Smooth muscle cell (in vitro differentiated cells): ENCODE data around the gene MBTPS1. TPM values are rescaled to one million over a fixed set of nuclear protein-coding genes. Genes with fewer than 3 reads are reported as not detected.

ENCODE experiments used
- DNase-seq: peaks from one replicate; lab custom pipeline; 2025; ENCODE audit not compliant: unreplicated experiment; lab: John Stamatoyannopoulos, UW
- H2AFZ ChIP-seq: fragments of 200-600 bp; sonication (generic); 2 replicates; pipeline ENCODE4 v1.6.0; 2016; ENCODE audit warnings: antibody characterized with exemption, low read depth, mild to moderate bottlenecking
- H3F3A ChIP-seq: fragments of 200-600 bp; sonication (generic); 2 replicates; pipeline ENCODE4 v1.6.0; 2017; ENCODE audit warnings: antibody characterized with exemption, low read depth
- H3K27ac ChIP-seq: fragments of 200-600 bp; sonication (generic); 2 replicates; pipeline ENCODE4 v1.5.1; 2016; ENCODE audit warnings: low read depth, mild to moderate bottlenecking
- H3K27me3 ChIP-seq: fragments of 200-600 bp; sonication (generic); 2 replicates; pipeline ENCODE4 v1.6.1; 2016; ENCODE audit warnings: low read depth, mild to moderate bottlenecking
- H3K36me3 ChIP-seq: fragments of 200-600 bp; sonication (generic); 2 replicates; pipeline ENCODE4 v1.5.1; 2016; ENCODE audit warnings: low read depth
- H3K4me1 ChIP-seq: fragments of 200-600 bp; sonication (generic); 2 replicates; pipeline ENCODE4 v1.5.1; 2016; ENCODE audit warnings: low read depth
- H3K4me2 ChIP-seq: fragments of 200-600 bp; sonication (generic); 2 replicates; pipeline ENCODE4 v1.6.0; 2016; ENCODE audit warnings: mild to moderate bottlenecking
- H3K4me3 ChIP-seq: fragments of 200-600 bp; sonication (generic); 2 replicates; pipeline ENCODE4 v1.5.1; 2016; ENCODE audit warnings: mild to moderate bottlenecking
- H3K79me2 ChIP-seq: fragments of 200-600 bp; sonication (generic); 2 replicates; pipeline ENCODE4 v1.6.0; 2016; ENCODE audit warnings: low read depth, mild to moderate bottlenecking
- H3K9ac ChIP-seq: fragments of 200-600 bp; sonication (generic); 2 replicates; pipeline ENCODE4 v1.6.0; 2016; ENCODE audit warnings: low read depth
- H3K9me3 ChIP-seq: fragments of 200-600 bp; sonication (generic); replicated peaks from 2 replicates; pipeline ENCODE4 v1.5.1; 2016; ENCODE audit warnings: low read depth
- H4K20me1 ChIP-seq: fragments of 200-600 bp; sonication (generic); 2 replicates; pipeline ENCODE4 v1.6.0; 2016; ENCODE audit warnings: low read depth
- WGBS: methylation state at CpG from one replicate; pipeline ENCODE4 v1.1.7; 2016; ENCODE audit warnings: low lambda C conversion rate; 5-methylcytosine and 5-hydroxymethylcytosine counted together
- polyA plus RNA-seq: library from polyadenylated mRNA; unstranded; fragments of >200 nt; fragmentation: Nextera tagmentation; extraction: Ambion mirVana; gene quantifications from 2 replicates; pipeline ENCODE4 v1.2.1, GENCODE V29; 2016
- small RNA-seq: library from RNA; depleted of rRNA; stranded (forward); fragments of <200 nt; gene quantifications from one replicate; pipeline ENCODE3, GENCODE V24; 2014
- total RNA-seq: library from RNA; depleted of rRNA; stranded (reverse); fragments of >200 nt; gene quantifications from 2 replicates; pipeline ENCODE4 v1.2.3, GENCODE V29; 2014
- TF ChIP-seq, protein P1 (sequence below): fragments of 200-600 bp; sonication (generic); IDR thresholded peaks from 2 replicates; pipeline ENCODE4 v1.5.1; 2017; ENCODE audit warnings: borderline replicate concordance, mild to moderate bottlenecking, antibody characterized with exemption; ENCODE audit not compliant: insufficient read depth, poor library complexity, severe bottlenecking

MBTPS1 gene
- total and polyA plus RNA-seq, 2 experiments from 2014 or later: 51.9 to 68.9 TPM

GRCh38 chr16:84005391-84005790 is 111.4 kb downstream of the MBTPS1 start:
- no peak overlapping the region for H3K4me2 ChIP-seq
- H3K27ac ChIP-seq: no peak overlapping the region
- H3K36me3 ChIP-seq: no peaks in the 10 kb centered on the region
- no peaks in the 10 kb centered on the region for H3K4me1 ChIP-seq
- H3K27me3 ChIP-seq: peaks cover 7% of the 10 kb centered on the region
- H3K79me2 ChIP-seq: no peaks in the 10 kb centered on the region
- no peak overlapping the region for H3K4me3 ChIP-seq
- no peak for DNase-seq
- H4K20me1 ChIP-seq: no peaks in the 10 kb centered on the region
- H3K9ac ChIP-seq: no peak overlapping the region
- no peaks in the 10 kb centered on the region for H3K9me3 ChIP-seq
- H2AFZ ChIP-seq: no peak overlapping the region
- H3F3A ChIP-seq: no peaks in the 10 kb centered on the region
- TF ChIP-seq, protein P1, sequence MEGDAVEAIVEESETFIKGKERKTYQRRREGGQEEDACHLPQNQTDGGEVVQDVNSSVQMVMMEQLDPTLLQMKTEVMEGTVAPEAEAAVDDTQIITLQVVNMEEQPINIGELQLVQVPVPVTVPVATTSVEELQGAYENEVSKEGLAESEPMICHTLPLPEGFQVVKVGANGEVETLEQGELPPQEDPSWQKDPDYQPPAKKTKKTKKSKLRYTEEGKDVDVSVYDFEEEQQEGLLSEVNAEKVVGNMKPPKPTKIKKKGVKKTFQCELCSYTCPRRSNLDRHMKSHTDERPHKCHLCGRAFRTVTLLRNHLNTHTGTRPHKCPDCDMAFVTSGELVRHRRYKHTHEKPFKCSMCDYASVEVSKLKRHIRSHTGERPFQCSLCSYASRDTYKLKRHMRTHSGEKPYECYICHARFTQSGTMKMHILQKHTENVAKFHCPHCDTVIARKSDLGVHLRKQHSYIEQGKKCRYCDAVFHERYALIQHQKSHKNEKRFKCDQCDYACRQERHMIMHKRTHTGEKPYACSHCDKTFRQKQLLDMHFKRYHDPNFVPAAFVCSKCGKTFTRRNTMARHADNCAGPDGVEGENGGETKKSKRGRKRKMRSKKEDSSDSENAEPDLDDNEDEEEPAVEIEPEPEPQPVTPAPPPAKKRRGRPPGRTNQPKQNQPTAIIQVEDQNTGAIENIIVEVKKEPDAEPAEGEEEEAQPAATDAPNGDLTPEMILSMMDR: no peak
- 91% methylated on average over 5 of the region's 5 CpGs for WGBS

GRCh38 chr16:84004442-84004841 is 112.3 kb downstream of the MBTPS1 start:
- H3K9ac ChIP-seq: no peak overlapping the region
- 91% methylated on average over 7 of the region's 7 CpGs for WGBS
- TF ChIP-seq, protein P1: no peak
- DNase-seq: no peak
- H3K27me3 ChIP-seq: peaks cover 7% of the 10 kb centered on the region
- H3F3A ChIP-seq: no peaks in the 10 kb centered on the region
- no peaks in the 10 kb centered on the region for H3K79me2 ChIP-seq
- no peaks in the 10 kb centered on the region for H3K4me1 ChIP-seq
- no peaks in the 10 kb centered on the region for H3K36me3 ChIP-seq
- H3K4me3 ChIP-seq: no peak overlapping the region
- H4K20me1 ChIP-seq: no peaks in the 10 kb centered on the region
- H2AFZ ChIP-seq: no peak overlapping the region
- no peak overlapping the region for H3K4me2 ChIP-seq
- no peaks in the 10 kb centered on the region for H3K9me3 ChIP-seq
- no peak overlapping the region for H3K27ac ChIP-seq

Small RNAs within 50 kb of the gene (small RNA-seq; reads per million reads assigned to genes)
- not detected for gene RNA5SP432

Other genes with a start within 250 kb of the MBTPS1 start
- 1.2 and 1.8 TPM in 2 replicates for gene MLYCD, start 217.8 kb downstream of the MBTPS1 start, total RNA-seq
- 1.6 and 4.0 TPM in 2 replicates for gene MLYCD, start 217.8 kb downstream of the MBTPS1 start, polyA plus RNA-seq
- gene OSGIN1, start 163.7 kb downstream of the MBTPS1 start, total RNA-seq: 5.1 and 8.9 TPM in 2 replicates
- 12.4 and 13.8 TPM in 2 replicates for gene OSGIN1, start 163.7 kb downstream of the MBTPS1 start, polyA plus RNA-seq
- gene NECAB2, start 148.7 kb downstream of the MBTPS1 start, total RNA-seq: 0.13 and 0.22 TPM in 2 replicates
- gene NECAB2, start 148.7 kb downstream of the MBTPS1 start, polyA plus RNA-seq: 0.83 and 1.7 TPM in 2 replicates
- gene SLC38A8, start 74.1 kb downstream of the MBTPS1 start, total RNA-seq: not detected in 2 replicates
- not detected in 2 replicates for gene SLC38A8, start 74.1 kb downstream of the MBTPS1 start, polyA plus RNA-seq
- 27.3 and 32.6 TPM in 2 replicates for gene HSDL1, start 28.2 kb upstream of the MBTPS1 start, total RNA-seq
- gene HSDL1, start 28.2 kb upstream of the MBTPS1 start, polyA plus RNA-seq: 15.4 and 20.4 TPM in 2 replicates
- gene DNAAF1, start 28.4 kb upstream of the MBTPS1 start, total RNA-seq: 0.09 TPM in 1 of 2 replicates, not detected in the other
- gene DNAAF1, start 28.4 kb upstream of the MBTPS1 start, polyA plus RNA-seq: 0.06 TPM in 1 of 2 replicates, not detected in the other
- gene TAF1C, start 70.1 kb upstream of the MBTPS1 start, total RNA-seq: 13.3 and 17.1 TPM in 2 replicates
- gene TAF1C, start 70.1 kb upstream of the MBTPS1 start, polyA plus RNA-seq: 35.5 and 37.3 TPM in 2 replicates
- not detected in 2 replicates for gene ADAD2, start 74.2 kb upstream of the MBTPS1 start, total RNA-seq
- gene ADAD2, start 74.2 kb upstream of the MBTPS1 start, polyA plus RNA-seq: 0.48 TPM in 1 of 2 replicates, not detected in the other
- gene KCNG4, start 123.1 kb upstream of the MBTPS1 start, total RNA-seq: not detected in 2 replicates
- not detected in 2 replicates for gene KCNG4, start 123.1 kb upstream of the MBTPS1 start, polyA plus RNA-seq
- 150 and 176 TPM in 2 replicates for gene WFDC1, start 177.9 kb upstream of the MBTPS1 start, total RNA-seq
- 249 and 362 TPM in 2 replicates for gene WFDC1, start 177.9 kb upstream of the MBTPS1 start, polyA plus RNA-seq